Measurements from ENCODE around the gene XIST.
"Not testable (repeated sequence)": the region's sequence is repeated elsewhere in the genome, so short reads cannot be mapped to it uniquely, and the experiment has no call there.

DNA sequence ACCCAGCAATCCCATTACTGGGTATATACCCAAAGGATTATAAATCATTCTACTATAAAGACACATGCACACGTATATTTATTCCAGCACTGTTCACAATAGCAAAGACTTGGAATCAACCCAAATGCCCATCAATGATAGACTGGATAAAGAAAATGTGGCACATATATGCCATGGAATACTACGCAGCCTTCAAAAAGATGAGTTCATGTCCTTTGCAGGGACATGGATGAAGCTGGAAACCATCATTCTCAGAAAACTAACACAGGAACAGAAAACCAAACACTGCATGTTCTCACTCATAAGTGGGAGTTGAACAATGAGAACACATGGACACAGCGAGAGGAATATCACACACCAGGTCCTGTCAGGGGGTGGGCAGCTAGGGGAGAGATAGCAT lies 45.8 kb upstream of the XIST start:
- TF ChIP-seq, protein P1, sequence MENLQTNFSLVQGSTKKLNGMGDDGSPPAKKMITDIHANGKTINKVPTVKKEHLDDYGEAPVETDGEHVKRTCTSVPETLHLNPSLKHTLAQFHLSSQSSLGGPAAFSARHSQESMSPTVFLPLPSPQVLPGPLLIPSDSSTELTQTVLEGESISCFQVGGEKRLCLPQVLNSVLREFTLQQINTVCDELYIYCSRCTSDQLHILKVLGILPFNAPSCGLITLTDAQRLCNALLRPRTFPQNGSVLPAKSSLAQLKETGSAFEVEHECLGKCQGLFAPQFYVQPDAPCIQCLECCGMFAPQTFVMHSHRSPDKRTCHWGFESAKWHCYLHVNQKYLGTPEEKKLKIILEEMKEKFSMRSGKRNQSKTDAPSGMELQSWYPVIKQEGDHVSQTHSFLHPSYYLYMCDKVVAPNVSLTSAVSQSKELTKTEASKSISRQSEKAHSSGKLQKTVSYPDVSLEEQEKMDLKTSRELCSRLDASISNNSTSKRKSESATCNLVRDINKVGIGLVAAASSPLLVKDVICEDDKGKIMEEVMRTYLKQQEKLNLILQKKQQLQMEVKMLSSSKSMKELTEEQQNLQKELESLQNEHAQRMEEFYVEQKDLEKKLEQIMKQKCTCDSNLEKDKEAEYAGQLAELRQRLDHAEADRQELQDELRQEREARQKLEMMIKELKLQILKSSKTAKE (IDR thresholded peaks at IDR 0.05; ENCODE audit: low read depth, poor library complexity, severe bottlenecking): not testable (repeated sequence)
- not testable (repeated sequence) for TF ChIP-seq FOXM1 (IDR thresholded peaks at IDR 0.05; ENCODE audit: low read depth, low read length); NR2C2 (IDR thresholded peaks at IDR 0.05; ENCODE audit: borderline replicate concordance, control insufficient read depth, insufficient read length, low read depth); EP300 (IDR thresholded peaks at IDR 0.05; ENCODE audit: borderline replicate concordance in 1 of 2, control insufficient read depth in 1 of 2, low read depth in 2 of 2, low read length in 2 of 2); CBX5 (IDR thresholded peaks at IDR 0.05; ENCODE audit: low read depth); GABPA (IDR thresholded peaks at IDR 0.05; ENCODE audit: low read depth); TAF1 (IDR thresholded peaks at IDR 0.05; ENCODE audit: borderline replicate concordance, low read depth, low read length); RCOR1 (conservative IDR thresholded peaks at IDR 0.05; ENCODE audit: low read depth, low read length); JUND (IDR thresholded peaks at IDR 0.05; ENCODE audit: low read depth, low read length); RFX5 (IDR thresholded peaks at IDR 0.05; ENCODE audit: low read depth, low read length); POLR2A (IDR thresholded peaks at IDR 0.05; ENCODE audit: low read depth, low read length); POLR2AphosphoS5 (IDR thresholded peaks at IDR 0.05; ENCODE audit: low read length)
- TF ChIP-seq, protein P2, sequence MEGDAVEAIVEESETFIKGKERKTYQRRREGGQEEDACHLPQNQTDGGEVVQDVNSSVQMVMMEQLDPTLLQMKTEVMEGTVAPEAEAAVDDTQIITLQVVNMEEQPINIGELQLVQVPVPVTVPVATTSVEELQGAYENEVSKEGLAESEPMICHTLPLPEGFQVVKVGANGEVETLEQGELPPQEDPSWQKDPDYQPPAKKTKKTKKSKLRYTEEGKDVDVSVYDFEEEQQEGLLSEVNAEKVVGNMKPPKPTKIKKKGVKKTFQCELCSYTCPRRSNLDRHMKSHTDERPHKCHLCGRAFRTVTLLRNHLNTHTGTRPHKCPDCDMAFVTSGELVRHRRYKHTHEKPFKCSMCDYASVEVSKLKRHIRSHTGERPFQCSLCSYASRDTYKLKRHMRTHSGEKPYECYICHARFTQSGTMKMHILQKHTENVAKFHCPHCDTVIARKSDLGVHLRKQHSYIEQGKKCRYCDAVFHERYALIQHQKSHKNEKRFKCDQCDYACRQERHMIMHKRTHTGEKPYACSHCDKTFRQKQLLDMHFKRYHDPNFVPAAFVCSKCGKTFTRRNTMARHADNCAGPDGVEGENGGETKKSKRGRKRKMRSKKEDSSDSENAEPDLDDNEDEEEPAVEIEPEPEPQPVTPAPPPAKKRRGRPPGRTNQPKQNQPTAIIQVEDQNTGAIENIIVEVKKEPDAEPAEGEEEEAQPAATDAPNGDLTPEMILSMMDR (IDR thresholded peaks at IDR 0.05 in 2 of 3, conservative IDR thresholded peaks at IDR 0.05 in 1 of 3; ENCODE audit: control insufficient read depth in 2 of 3, extremely low read depth in 1 of 3, insufficient read depth in 1 of 3, low read depth in 3 of 3, low read length in 3 of 3): not testable (repeated sequence)
